GM20000 (cell line): ENCODE measurements around the gene NFIC.

ENCODE experiments used
- DNase-seq: peaks from one replicate; pipeline ENCODE4 v3.0.0; 2012; ENCODE audit warnings: low spot score
- TF ChIP-seq, protein P1 (sequence below): IDR thresholded peaks from 2 replicates; pipeline ENCODE4 v1.5.1; 2012; ENCODE audit warnings: mild to moderate bottlenecking, control low read depth; ENCODE audit errors: extremely low read depth, missing control alignments

Gene NFIC

DNA sequence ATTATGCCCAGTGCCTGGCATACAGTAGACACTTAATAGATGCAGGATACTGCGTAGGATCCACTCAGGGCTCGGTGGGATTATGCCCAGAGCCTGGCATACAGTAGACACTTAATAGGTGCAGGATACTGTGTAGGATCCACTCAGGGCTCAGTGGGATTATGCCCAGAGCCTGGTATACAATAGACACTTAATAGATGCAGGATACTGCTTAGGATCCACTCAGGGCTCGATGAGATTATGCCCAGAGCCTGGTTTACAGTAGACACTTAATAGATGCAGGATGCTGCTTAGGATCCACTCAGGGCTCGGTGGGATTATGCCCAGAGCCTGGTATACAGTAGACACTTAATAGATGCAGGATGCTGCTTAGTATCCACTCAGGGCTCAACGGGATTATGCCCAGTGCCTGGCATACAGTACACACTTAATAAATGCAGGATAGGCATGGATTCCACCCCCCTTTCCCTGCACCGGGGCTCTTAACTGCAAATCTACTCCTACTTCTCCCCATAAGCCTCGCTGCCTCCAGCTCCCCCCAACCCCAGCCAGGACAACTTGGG, 89.1 kb downstream of the NFIC start:
- TF ChIP-seq, protein P1, sequence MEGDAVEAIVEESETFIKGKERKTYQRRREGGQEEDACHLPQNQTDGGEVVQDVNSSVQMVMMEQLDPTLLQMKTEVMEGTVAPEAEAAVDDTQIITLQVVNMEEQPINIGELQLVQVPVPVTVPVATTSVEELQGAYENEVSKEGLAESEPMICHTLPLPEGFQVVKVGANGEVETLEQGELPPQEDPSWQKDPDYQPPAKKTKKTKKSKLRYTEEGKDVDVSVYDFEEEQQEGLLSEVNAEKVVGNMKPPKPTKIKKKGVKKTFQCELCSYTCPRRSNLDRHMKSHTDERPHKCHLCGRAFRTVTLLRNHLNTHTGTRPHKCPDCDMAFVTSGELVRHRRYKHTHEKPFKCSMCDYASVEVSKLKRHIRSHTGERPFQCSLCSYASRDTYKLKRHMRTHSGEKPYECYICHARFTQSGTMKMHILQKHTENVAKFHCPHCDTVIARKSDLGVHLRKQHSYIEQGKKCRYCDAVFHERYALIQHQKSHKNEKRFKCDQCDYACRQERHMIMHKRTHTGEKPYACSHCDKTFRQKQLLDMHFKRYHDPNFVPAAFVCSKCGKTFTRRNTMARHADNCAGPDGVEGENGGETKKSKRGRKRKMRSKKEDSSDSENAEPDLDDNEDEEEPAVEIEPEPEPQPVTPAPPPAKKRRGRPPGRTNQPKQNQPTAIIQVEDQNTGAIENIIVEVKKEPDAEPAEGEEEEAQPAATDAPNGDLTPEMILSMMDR, result no peak
- no peak for DNase-seq

DNA sequence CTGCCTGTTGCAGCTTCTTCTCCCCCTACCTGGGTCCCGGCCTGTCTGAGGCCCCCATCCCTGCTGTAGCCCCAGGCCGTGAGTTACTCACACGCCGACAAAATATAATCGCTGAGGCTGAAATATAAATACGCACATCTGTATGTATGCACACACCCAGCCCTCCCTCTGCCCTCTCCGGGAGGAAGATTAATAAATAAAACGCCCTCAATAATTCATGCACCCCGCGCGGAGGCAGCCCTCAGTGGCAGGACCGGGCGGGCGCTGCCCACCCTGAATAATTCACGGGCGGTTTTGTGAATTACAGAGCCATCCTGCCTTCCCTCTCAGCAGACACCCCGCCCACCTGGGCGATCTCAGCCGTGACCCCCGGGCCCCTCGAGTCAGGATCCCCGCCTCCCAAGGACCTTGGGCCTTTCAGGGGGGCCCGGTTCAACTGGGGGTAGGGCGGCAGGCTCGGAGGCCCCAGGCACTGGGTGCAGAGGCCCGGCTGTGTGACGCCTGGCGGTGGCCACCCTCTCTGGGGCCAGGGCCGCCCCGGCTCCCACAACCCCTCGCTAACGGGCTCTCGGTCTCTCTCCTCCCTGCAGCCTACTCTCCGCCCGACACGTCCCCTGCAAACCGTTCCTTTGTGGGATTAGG, 89.7 kb downstream of the NFIC start:
- DNase-seq, result no peak
- TF ChIP-seq, protein P1, result no peak

DNA sequence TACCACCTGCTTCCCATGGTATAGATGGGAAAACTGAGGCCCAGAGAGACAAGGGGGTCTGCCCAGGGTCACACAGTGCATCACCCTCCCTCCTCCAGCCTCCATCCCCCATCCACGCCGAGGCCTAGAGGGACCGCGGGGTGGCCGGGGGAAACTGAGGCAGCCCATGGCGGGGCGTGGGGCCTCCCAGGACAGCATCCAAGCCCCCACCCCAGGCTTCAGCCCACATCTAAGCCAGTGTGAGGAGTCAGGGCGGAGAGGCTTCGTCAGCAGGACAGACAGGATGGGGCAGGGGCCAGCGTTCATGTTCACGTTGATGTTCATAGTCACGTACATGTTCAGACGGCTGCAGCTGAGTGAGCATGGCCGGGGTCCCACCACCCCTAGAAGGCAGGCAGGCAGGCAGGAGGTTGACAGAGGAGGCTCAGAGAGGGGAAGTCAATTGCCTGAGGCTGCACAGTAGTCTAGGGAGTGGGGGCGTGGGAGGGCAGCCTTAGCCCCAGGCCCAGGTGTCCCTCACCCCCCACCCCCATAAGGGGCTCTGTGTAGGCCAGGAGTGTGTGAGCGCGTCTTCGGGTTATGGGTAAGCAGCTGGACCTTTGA, 90.6 kb downstream of the NFIC start:
- DNase-seq, result no peak
- TF ChIP-seq, protein P1, result no peak

DNA sequence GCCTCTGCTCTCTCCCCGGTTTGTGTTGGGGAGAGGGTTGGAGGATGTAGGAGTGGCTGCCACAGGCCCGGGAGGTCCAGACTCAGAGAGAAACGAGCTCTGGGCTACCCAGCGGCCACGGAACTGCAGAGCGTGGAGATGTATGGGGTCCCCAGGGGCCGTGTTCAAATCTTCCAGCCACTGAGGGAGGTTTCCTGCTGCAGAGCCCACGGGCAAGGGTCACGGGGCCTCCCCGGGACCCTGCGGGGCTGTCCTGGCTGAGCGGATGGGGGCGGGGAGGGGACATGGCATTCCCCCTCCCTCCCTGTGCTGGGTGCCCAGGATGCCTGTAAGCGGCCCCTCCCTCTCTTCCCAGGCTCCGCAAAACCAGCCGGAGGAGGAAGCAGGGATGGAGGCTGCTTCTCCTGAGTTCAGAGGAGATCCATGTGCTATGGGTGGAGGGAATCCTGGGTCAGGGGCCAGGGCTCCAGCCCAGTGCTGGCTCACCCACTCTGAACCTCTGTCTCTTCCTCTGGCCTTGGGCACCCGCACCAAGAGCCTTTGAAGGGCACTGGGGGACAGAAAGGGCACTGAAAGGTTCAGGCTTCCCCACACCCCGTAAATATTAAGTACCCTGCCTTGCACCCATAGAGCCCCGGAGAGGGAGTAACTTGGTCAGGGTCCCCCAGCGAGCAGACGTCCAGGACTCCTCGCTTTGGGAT, 91.3 kb downstream of the NFIC start:
- peak; percentile 46 for DNase-seq

DNA sequence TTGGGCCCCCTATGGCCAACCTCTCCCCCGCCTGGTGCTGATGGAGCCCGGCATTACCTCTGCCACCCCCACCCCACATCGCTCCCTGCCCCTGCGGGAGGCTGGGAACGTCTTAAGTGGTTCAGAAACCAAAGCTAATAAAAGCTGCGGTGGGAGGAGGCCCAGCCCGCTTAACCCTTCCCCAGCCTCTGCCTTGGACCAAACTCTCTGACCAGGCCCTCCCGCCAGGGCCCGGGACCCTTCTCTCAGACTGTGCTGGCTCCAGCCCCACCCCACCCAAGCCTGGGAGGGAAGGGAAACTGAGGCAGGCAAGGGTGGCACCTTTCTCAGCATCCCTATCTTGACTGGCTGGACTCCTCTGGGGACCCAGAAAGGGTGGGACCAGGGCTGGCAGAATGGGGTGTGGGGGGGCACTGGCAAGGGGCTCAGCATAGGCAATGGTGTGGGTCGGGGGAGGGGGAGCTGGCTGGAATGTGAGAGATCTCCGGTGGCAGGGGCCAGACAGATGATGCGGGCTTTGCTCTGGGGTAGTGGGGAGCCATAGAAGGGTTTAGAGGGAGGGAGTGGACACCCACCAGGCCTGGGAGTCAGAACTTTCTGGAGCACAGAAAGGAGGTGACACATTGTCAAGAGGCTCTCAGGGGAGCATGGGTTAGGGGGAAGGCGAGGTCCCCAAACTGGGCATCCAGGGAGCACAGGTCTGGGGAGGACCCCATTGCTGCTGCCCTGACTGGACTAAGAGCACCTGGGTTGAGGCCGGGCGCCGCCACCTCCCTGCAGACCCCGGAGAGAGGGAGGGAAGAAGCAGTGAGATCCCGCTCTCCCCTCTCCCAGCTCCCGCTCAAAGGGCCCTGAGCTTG, 92.1 kb downstream of the NFIC start:
- TF ChIP-seq, protein P1, result no peak

More for the DNA sequence above, 91.3 kb downstream of the NFIC start:
- TF ChIP-seq, protein P1, result no peak

DNA sequence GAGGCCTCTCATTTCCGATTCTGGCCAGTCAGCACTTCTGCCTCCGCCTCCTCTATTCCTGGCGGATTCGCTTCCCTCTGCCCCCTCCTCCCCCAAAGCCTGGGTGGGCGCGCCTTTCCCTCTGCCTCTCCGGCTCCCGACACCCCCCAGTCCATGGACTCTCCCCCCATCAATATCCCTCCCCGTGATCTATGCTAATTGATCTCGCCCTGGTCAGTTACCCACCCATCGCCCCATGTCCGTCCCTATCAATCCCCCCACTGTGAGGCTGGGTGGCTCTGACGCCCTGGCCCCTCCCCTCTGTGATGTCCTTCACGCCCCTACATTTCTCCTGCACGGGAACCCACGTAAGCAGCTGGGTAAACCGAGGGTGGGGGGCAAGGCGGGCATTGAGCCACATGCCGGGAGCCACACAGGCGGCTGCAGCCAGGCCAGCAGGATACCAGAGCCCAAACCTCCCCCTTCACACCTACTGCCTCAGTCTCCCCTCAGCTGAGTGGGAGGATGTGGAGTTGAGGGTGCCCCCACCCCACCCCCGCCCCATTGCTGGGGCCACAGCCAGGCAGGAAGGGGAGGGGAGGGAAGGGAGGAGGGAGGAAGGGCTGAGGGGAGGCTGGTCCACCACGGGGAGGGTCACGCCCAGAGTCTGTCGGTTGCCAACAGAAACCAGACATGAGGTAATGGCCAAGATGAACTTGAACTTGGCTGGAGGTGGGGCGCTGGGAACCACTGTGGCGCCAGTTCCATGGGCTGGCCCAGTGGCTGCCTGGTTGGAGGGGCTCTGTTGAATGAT, 92.9 kb downstream of the NFIC start:
- no peak for DNase-seq
- TF ChIP-seq, protein P1, result no peak

More for the DNA sequence above, 92.1 kb downstream of the NFIC start:
- no peak for DNase-seq
